Measurements from ENCODE around the gene GRPEL1. TPM values are rescaled to one million over a fixed set of nuclear protein-coding genes. Genes with fewer than 3 reads are reported as not detected.

Gene GRPEL1
- total RNA-seq, 1 experiment from 2014 or later = 40.7 TPM

DNA sequence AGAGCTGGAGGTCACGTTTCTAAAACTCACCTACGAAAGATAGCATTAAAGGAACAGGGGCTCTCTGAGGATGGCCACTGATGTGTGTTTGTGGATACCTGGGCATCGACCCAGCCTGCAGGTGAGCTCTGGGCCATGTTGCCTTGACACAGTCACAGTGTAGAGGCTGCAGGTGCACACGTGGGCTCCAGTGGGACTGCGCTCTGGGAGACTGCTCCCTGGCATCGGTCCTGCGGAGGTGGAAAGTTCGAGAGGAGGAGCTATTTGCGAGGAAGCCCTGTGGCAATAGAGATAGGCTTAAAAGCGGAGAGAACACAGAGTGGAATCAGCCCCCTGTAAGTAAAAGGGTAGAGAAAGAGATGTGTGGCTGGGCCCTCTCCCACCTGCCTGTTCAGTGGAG is 37.0 kb downstream of the GRPEL1 start:
- Histone ChIP-seq H3K4me2 (ENCODE audit: insufficient read depth, insufficient read length, low read length) (no peak overlapping the region), H4K5ac (ENCODE audit: insufficient read length, low read depth, low read length) (no peak overlapping the region), H3K9ac (ENCODE audit: extremely low read depth, insufficient read length, low read length) (no peak overlapping the region), H2BK15ac (ENCODE audit: low read depth, low read length) (no peak overlapping the region), H2BK5ac (ENCODE audit: insufficient read length, low read length) (no peak overlapping the region), H2BK12ac (ENCODE audit: insufficient read length, low read depth, low read length) (no peak overlapping the region), H3K18ac (ENCODE audit: insufficient read length, low read depth, low read length) (no peak overlapping the region), H2BK20ac (ENCODE audit: low read depth, low read length, poor library complexity, severe bottlenecking) (no peak overlapping the region), H3K23ac (ENCODE audit: insufficient read length, low read depth, low read length) (no peak overlapping the region), H4K91ac (ENCODE audit: insufficient read length, low read depth, low read length) (no peak overlapping the region), H2AFZ (ENCODE audit: low read length) (no peak overlapping the region), H3K9me3 (ENCODE audit: control insufficient read depth, low read depth, low read length) (no peaks in the 10 kb centered on the region), H2BK120ac (ENCODE audit: low read depth, low read length, poor library complexity, severe bottlenecking) (no peak overlapping the region), H3K79me2 (ENCODE audit: insufficient read depth, low read length) (no peaks in the 10 kb centered on the region), H3K4me1 (ENCODE audit: insufficient read depth, low read length) (no peaks in the 10 kb centered on the region; the same call in 1 of the 2 replicates), H3K56ac (ENCODE audit: insufficient read length, low read depth, low read length) (no peak overlapping the region), H3T11ph (ENCODE audit: low read length) (no peak overlapping the region), H3K27ac (ENCODE audit: insufficient read length, low read depth, low read length) (no peak overlapping the region), H3K27me3 (ENCODE audit: insufficient read depth, low read length) (no peaks in the 10 kb centered on the region), H3K4ac (ENCODE audit: low read depth, low read length) (no peak overlapping the region), H3K79me1 (ENCODE audit: insufficient read depth, low read depth, low read length, poor library complexity, severe bottlenecking) (no peaks in the 10 kb centered on the region), H3K14ac (ENCODE audit: insufficient read depth, low read length) (no peak overlapping the region; the same call in 1 of the 2 replicates), H4K20me1 (ENCODE audit: control insufficient read depth, insufficient read depth, insufficient read length) (no peaks in the 10 kb centered on the region), H2AK5ac (ENCODE audit: insufficient read length, low read length) (no peak overlapping the region), H4K8ac (replicated peaks; ENCODE audit: insufficient read length, low read depth, low read length) (no peak overlapping the region), H3K23me2 (ENCODE audit: insufficient read length, low read depth, low read length, poor library complexity, severe bottlenecking) (no peaks in the 10 kb centered on the region)
- Mint-ChIP-seq H3K27ac (peak overlapping the region in 1 of 3 experiments; percentile 64; a peak in 2 of 7 replicates), H3K36me3 (ENCODE audit: insufficient read depth in 1 of 3, low read depth in 3 of 3) (peaks cover 27 to 54% (median 49%) of the 10 kb centered on the region in 3 experiments; a peak in 6 of 7 replicates), H3K4me1 (peaks cover under 1 to 2% of the 10 kb centered on the region in 2 experiments; a peak in 2 of 4 replicates), H3K4me3 (no peak overlapping the region), H3K27me3 (ENCODE audit: low read depth) (no peaks in the 10 kb centered on the region), H3K9me3 (no peaks in the 10 kb centered on the region; a peak in 1 of 5 replicates)
- TF ChIP-seq, protein P1, sequence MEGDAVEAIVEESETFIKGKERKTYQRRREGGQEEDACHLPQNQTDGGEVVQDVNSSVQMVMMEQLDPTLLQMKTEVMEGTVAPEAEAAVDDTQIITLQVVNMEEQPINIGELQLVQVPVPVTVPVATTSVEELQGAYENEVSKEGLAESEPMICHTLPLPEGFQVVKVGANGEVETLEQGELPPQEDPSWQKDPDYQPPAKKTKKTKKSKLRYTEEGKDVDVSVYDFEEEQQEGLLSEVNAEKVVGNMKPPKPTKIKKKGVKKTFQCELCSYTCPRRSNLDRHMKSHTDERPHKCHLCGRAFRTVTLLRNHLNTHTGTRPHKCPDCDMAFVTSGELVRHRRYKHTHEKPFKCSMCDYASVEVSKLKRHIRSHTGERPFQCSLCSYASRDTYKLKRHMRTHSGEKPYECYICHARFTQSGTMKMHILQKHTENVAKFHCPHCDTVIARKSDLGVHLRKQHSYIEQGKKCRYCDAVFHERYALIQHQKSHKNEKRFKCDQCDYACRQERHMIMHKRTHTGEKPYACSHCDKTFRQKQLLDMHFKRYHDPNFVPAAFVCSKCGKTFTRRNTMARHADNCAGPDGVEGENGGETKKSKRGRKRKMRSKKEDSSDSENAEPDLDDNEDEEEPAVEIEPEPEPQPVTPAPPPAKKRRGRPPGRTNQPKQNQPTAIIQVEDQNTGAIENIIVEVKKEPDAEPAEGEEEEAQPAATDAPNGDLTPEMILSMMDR (conservative IDR thresholded peaks at IDR 0.05) = no peak
- no CpG with 5 or more reads among the region's 10 CpGs for WGBS (ENCODE audit: extremely low coverage, insufficient read length, low lambda C conversion rate)
- no peak for DNase-seq

Measured in H9 (cell line).